Keratinocyte (primary cell): ENCODE results near the gene APEH. TPM values are rescaled to one million over a fixed set of nuclear protein-coding genes. Genes with fewer than 3 reads are reported as not detected.

Source experiments
- DNase-seq: peaks from one replicate; pipeline ENCODE4 v3.0.0-alpha.2; 2011; ENCODE audit warnings: low read depth, missing footprints, low spot score
- FAIRE-seq: peaks from 2 replicates; lab custom pipeline; 2011; peaks lifted over from hg19 to GRCh38; lab: Jason Lieb, UNC
- H2AFZ ChIP-seq: 2 replicates; pipeline ENCODE4 v1.6.0; 2012; ENCODE audit warnings: low read length, control low read depth, inconsistent platforms; ENCODE audit not compliant: control insufficient read depth
- H3K27ac ChIP-seq: 2 replicates; pipeline ENCODE4 v1.5.1; 2011; ENCODE audit warnings: low read length; ENCODE audit not compliant: control insufficient read depth, insufficient read depth
- H3K27me3 ChIP-seq: 3 replicates; pipeline ENCODE4 v1.6.0; 2011; ENCODE audit warnings: low read length; ENCODE audit not compliant: control insufficient read depth, insufficient read depth; ENCODE audit errors: extremely low read depth
- H3K36me3 ChIP-seq, 2 experiments: 2 replicates in 1 of 2; 3 replicates in 1 of 2; pipeline ENCODE4 v1.5.1; 2011; ENCODE audit warnings: low read length in 2 of 2, mild to moderate bottlenecking in 1 of 2; ENCODE audit not compliant: control insufficient read depth in 2 of 2, insufficient read depth in 2 of 2; ENCODE audit errors: extremely low read depth in 1 of 2
- H3K4me1 ChIP-seq: 3 replicates; pipeline ENCODE4 v1.5.1; 2011; ENCODE audit warnings: low read length; ENCODE audit not compliant: control insufficient read depth, insufficient read depth; ENCODE audit errors: extremely low read depth
- H3K4me2 ChIP-seq: 3 replicates; pipeline ENCODE4 v1.6.0; 2011; ENCODE audit warnings: low read depth, low read length; ENCODE audit not compliant: control insufficient read depth, insufficient read depth; ENCODE audit errors: extremely low read depth
- H3K4me3 ChIP-seq, 3 experiments: fragments of 200-600 bp in 1 of 3; sonication (generic) in 1 of 3; 2 replicates in 2 of 3; 3 replicates in 1 of 3; pipeline ENCODE4 v1.5.1; 2011 to 2016; ENCODE audit warnings: low read length in 3 of 3, mild to moderate bottlenecking in 3 of 3, control low read depth in 2 of 3, inconsistent platforms in 1 of 3, low read depth in 1 of 3, mixed read lengths in 1 of 3, mixed run types in 1 of 3, moderate library complexity in 1 of 3; ENCODE audit not compliant: control insufficient read depth in 2 of 3, insufficient read depth in 2 of 3; ENCODE audit errors: extremely low read depth in 1 of 3
- H3K79me2 ChIP-seq: 2 replicates; pipeline ENCODE4 v1.6.0; 2012; ENCODE audit warnings: low read length; ENCODE audit not compliant: control insufficient read depth, insufficient read depth
- H3K9ac ChIP-seq: 3 replicates; pipeline ENCODE4 v1.6.0; 2011; ENCODE audit warnings: low read length; ENCODE audit not compliant: control insufficient read depth, insufficient read depth; ENCODE audit errors: extremely low read depth
- H3K9me1 ChIP-seq: 3 replicates; pipeline ENCODE4 v1.6.0; 2011; ENCODE audit warnings: low read length; ENCODE audit not compliant: control insufficient read depth, insufficient read depth; ENCODE audit errors: extremely low read depth
- H3K9me3 ChIP-seq: 2 replicates; pipeline ENCODE4 v1.5.1; 2012; ENCODE audit warnings: low read depth, low read length; ENCODE audit not compliant: control insufficient read depth
- H4K20me1 ChIP-seq: 3 replicates; pipeline ENCODE4 v1.6.0; 2011; ENCODE audit warnings: low read length; ENCODE audit not compliant: control insufficient read depth, insufficient read depth; ENCODE audit errors: extremely low read depth
- CTCF ChIP-seq, 3 experiments: IDR thresholded peaks in 1 of 3; conservative IDR thresholded peaks in 1 of 3; optimal IDR thresholded peaks in 1 of 3; 2 replicates in 2 of 3; 3 replicates in 1 of 3; pipeline versions ENCODE3 to v1.5.1; 2011; ENCODE audit warnings: low read length in 3 of 3, mild to moderate bottlenecking in 3 of 3, moderate library complexity in 2 of 3, control low read depth in 1 of 3, inconsistent platforms in 1 of 3; ENCODE audit not compliant: insufficient read depth in 2 of 3; ENCODE audit errors: extremely low read depth in 1 of 3
- EZH2 ChIP-seq: IDR thresholded peaks from one replicate; pipeline ENCODE4 v1.6.1; 2012; ENCODE audit warnings: inconsistent platforms, mild to moderate bottlenecking, low read length, moderate library complexity
- dilution Hi-C: fragments of 300-500 bp; cut with MboI; formaldehyde crosslinking; loops from one replicate; pipeline ENCODE4 v1.7.0; 2020; ENCODE audit warnings: low sequenced_read_pairs; ENCODE audit not compliant: extremely low pct_ligation_motif_present
- polyA plus RNA-seq, 5 experiments: library from polyadenylated mRNA; depleted of rRNA in 3 of 5; stranded (reverse) in 3 of 5; stranded (forward) in 1 of 5; unstranded in 1 of 5; fragments of >200 nt; gene quantifications; 1 replicate in 1 of 5; 2 replicates in 3 of 5; 3 replicates in 1 of 5; pipeline versions ENCODE4 v1.2.1 to v1.2.3, GENCODE V29; 2011 to 2012; ENCODE audit warnings: missing spikeins in 2 of 5, low read depth in 1 of 5, low replicate concordance in 1 of 5

The APEH gene
- polyA plus RNA-seq, 1 donor (not counting 4 experiments of a cell fraction or from before 2014, with no cell fraction given), result 106 TPM

GRCh38 chr3:49629451-49629850 lies 44.7 kb upstream of the APEH start:
- no peak for TF ChIP-seq EZH2
- no peak for TF ChIP-seq CTCF (optimal IDR thresholded peaks at IDR 0.05 in 1 of 3, IDR thresholded peaks at IDR 0.05 in 1 of 3, conservative IDR thresholded peaks at IDR 0.05 in 1 of 3; ENCODE audit: extremely low read depth in 1 of 3, insufficient read depth in 2 of 3, low read length in 3 of 3)
- H3K36me3 ChIP-seq, result no peaks in the 10 kb centered on the region
- FAIRE-seq (no peak), DNase-seq (no peak)
- no peaks in the 10 kb centered on the region for H4K20me1 ChIP-seq
- no peak overlapping the region for H3K27ac ChIP-seq
- no peaks in the 10 kb centered on the region for H3K9me1 ChIP-seq
- no peak overlapping the region for H2AFZ ChIP-seq
- peaks cover 1% of the 10 kb centered on the region for H3K9me3 ChIP-seq
- dilution Hi-C loops, result no loop called here
- peaks cover 9% of the 10 kb centered on the region for H3K27me3 ChIP-seq
- H3K4me3 ChIP-seq, result no peak overlapping the region
- H3K4me1 ChIP-seq, result no peaks in the 10 kb centered on the region
- H3K79me2 ChIP-seq, result no peaks in the 10 kb centered on the region
- H3K4me2 ChIP-seq, result no peak overlapping the region
- no peak overlapping the region for H3K9ac ChIP-seq

- Histone ChIP-seq H3K9me3 (peaks cover 1% of the 10 kb centered on the region), H3K27ac (no peak overlapping the region), H3K27me3 (peaks cover 9% of the 10 kb centered on the region), H4K20me1 (no peaks in the 10 kb centered on the region), H3K36me3 (no peaks in the 10 kb centered on the region), H3K4me1 (no peaks in the 10 kb centered on the region), H3K9me1 (no peaks in the 10 kb centered on the region), H3K4me3 (no peak overlapping the region), H3K4me2 (no peak overlapping the region), H3K79me2 (no peaks in the 10 kb centered on the region), H2AFZ (no peak overlapping the region), H3K9ac (no peak overlapping the region)
- no peak for FAIRE-seq
- TF ChIP-seq CTCF (optimal IDR thresholded peaks at IDR 0.05 in 1 of 3, IDR thresholded peaks at IDR 0.05 in 1 of 3, conservative IDR thresholded peaks at IDR 0.05 in 1 of 3; ENCODE audit: extremely low read depth in 1 of 3, insufficient read depth in 2 of 3, low read length in 3 of 3) (no peak), EZH2 (no peak)
- dilution Hi-C loops, result no loop called here
- no peak for DNase-seq
Observed at GRCh38 chr3:49629866-49630265, 44.3 kb upstream of the APEH start.
